Upper lobe of left lung (tissue), 6 donors: Measurements from ENCODE around the gene ISL2. TPM values are rescaled to one million over a fixed set of nuclear protein-coding genes. Genes with fewer than 3 reads are reported as not detected.

Experiments
- ATAC-seq, 2 donors: fragments of 200-7000 bp; cut with Tn5 transposase; one replicate each; pipeline ENCODE4 v1.9.1; 2022; ENCODE audit warnings: mild to moderate bottlenecking in 2 of 2, moderate library complexity in 2 of 2; ENCODE audit not compliant: low FRiP score in 2 of 2
- DNase-seq, 2 donors: peaks; one replicate each; pipeline ENCODE4 v3.0.0-alpha.2; 2019 to 2020
- H3K27ac ChIP-seq, 4 donors: fragments of 200-600 bp; sonication (generic); one replicate each; pipeline ENCODE4 v1.5.1; 2016 to 2019
- H3K27me3 ChIP-seq, 4 donors: fragments of 200-600 bp; sonication (generic); one replicate each; pipeline ENCODE4 v1.5.1; 2017 to 2019
- H3K36me3 ChIP-seq, 4 donors: fragments of 200-600 bp; sonication (generic); one replicate each; pipeline ENCODE4 v1.5.1; 2016 to 2019
- H3K4me1 ChIP-seq, 4 donors: fragments of 200-600 bp; sonication (generic); one replicate each; pipeline ENCODE4 v1.5.1; 2018 to 2019
- H3K4me3 ChIP-seq, 4 donors: fragments of 200-600 bp; sonication (generic); one replicate each; pipeline ENCODE4 v1.5.1; 2017 to 2019; ENCODE audit warnings: mild to moderate bottlenecking in 2 of 4, moderate library complexity in 1 of 4
- H3K9me3 ChIP-seq, 4 donors: fragments of 200-600 bp; sonication (generic); one replicate each; pipeline ENCODE4 v1.5.1; 2018 to 2019
- CTCF ChIP-seq, 6 experiments: fragments of 450-650 bp in 4 of 6; fragments of 200-600 bp in 2 of 6; sonication (generic) in 2 of 6; IDR thresholded peaks; one replicate each; pipeline ENCODE4 v1.5.1; 2016 to 2019; ENCODE audit warnings: antibody characterized with exemption in 6 of 6
- EP300 ChIP-seq, 4 donors: sonication (generic); formaldehyde crosslinking; IDR thresholded peaks; one replicate each; pipeline ENCODE4 v1.5.1; 2017; ENCODE audit warnings: antibody characterized with exemption in 4 of 4, control low read depth in 2 of 4
- POLR2A ChIP-seq, 4 donors: fragments of 450-650 bp; IDR thresholded peaks; one replicate each; pipeline ENCODE4 v1.5.1; 2016 to 2017; ENCODE audit warnings: antibody characterized with exemption in 4 of 4, mild to moderate bottlenecking in 2 of 4
- POLR2AphosphoS5 ChIP-seq, 2 donors: sonication (generic); formaldehyde crosslinking; IDR thresholded peaks; one replicate each; pipeline ENCODE4 v1.5.1; 2017; ENCODE audit warnings: antibody characterized with exemption in 2 of 2
- WGBS, 2 donors: methylation state at CpG; one replicate each; pipeline ENCODE4 v1.1.5; 2017 to 2018; 5-methylcytosine and 5-hydroxymethylcytosine counted together
- total RNA-seq, 6 donors: library from RNA; depleted of rRNA in 4 of 6; stranded (reverse); fragments of >200 nt in 4 of 6; gene quantifications; one replicate each; pipeline versions ENCODE4 v1.1.0 to v1.2.1, GENCODE V29; 2016 to 2021
- donor health status: DM: no; HTN: no; CAD: no; lungs with moderate emphysema.
- donor health status: DM: no; HTN: yes; CAD: no; lungs with severe emphysema.

ISL2 gene
- total RNA-seq, 6 donors from 2014 or later: 0.34 to 1.8 (median 0.47) TPM; not detected in 2

DNA sequence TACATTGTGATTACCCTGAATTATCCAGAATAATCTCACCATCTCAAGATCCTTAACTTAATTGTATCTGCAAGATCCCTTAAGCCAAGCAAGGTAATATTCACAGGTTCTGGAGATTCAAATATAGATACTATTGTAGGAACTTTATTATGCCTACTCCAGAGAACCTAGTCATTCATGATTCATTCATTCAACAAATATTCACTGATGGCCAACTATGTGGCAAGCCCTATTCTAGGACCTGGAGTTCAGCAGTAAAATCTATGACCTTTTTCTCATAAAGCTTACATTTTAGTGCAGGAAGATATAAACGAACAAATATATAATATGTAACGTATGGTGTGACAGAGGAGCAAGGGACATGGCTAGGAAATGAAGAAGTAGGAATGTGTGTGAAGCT, 49.6 kb downstream of the ISL2 start:
- no peaks in the 10 kb centered on the region for H3K27me3 ChIP-seq
- H3K4me3 ChIP-seq: no peak overlapping the region
- H3K9me3 ChIP-seq: no peaks in the 10 kb centered on the region
- H3K27ac ChIP-seq: no peak overlapping the region
- 96 to 98% methylated on average over 2 of the region's 2 CpGs for WGBS, 2 donors
- DNase-seq: no peak
- no peaks in the 10 kb centered on the region for H3K4me1 ChIP-seq
- H3K36me3 ChIP-seq: peaks cover 0 to 2% (median 0%) of the 10 kb centered on the region in 4 donors
- ATAC-seq: no peak
- no peak for TF ChIP-seq CTCF (IDR thresholded peaks at IDR 0.05)
- TF ChIP-seq EP300 (IDR thresholded peaks at IDR 0.05): no peak
- TF ChIP-seq POLR2AphosphoS5 (IDR thresholded peaks at IDR 0.05): no peak
- TF ChIP-seq POLR2A (IDR thresholded peaks at IDR 0.05): no peak

GRCh38 chr15:76386926-76387325, 50.4 kb downstream of the ISL2 start:
- Histone ChIP-seq H3K36me3 (no peaks in the 10 kb centered on the region), H3K9me3 (no peaks in the 10 kb centered on the region), H3K27ac (no peak overlapping the region), H3K27me3 (no peaks in the 10 kb centered on the region), H3K4me1 (no peaks in the 10 kb centered on the region), H3K4me3 (no peak overlapping the region)
- DNase-seq: no peak
- ATAC-seq: no peak
- TF ChIP-seq EP300 (IDR thresholded peaks at IDR 0.05) (no peak), POLR2A (IDR thresholded peaks at IDR 0.05) (no peak), POLR2AphosphoS5 (IDR thresholded peaks at IDR 0.05) (no peak), CTCF (IDR thresholded peaks at IDR 0.05) (no peak)
- WGBS, 2 donors: 83 to 88% methylated on average over 2 of the region's 2 CpGs

DNA sequence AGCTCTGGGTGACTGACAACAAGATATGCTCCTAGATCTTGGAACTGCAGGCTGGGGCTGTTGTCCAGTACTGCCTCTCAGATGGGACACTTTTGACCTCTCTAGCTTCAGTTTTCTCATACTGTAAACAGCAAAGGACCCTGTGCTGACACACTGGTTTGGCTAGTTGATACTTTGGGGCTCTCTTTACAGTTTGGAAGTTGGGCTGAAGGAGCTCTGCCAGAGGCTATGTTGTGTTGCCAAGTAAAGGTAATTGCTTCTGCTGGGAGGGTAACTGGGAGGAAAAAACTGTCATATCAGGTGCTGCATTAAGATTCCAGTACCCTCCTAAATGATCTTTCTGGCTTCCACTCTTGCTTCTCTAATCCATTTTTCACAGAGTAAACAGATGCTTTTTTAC, 54.0 kb downstream of the ISL2 start:
- Histone ChIP-seq H3K9me3 (no peaks in the 10 kb centered on the region), H3K27me3 (no peaks in the 10 kb centered on the region), H3K36me3 (no peaks in the 10 kb centered on the region), H3K4me1 (no peaks in the 10 kb centered on the region), H3K4me3 (no peak overlapping the region), H3K27ac (no peak overlapping the region)
- TF ChIP-seq EP300 (IDR thresholded peaks at IDR 0.05) (no peak), POLR2A (IDR thresholded peaks at IDR 0.05) (no peak), CTCF (IDR thresholded peaks at IDR 0.05) (no peak), POLR2AphosphoS5 (IDR thresholded peaks at IDR 0.05) (no peak)
- no peak for ATAC-seq
- no peak for DNase-seq

- no peaks in the 10 kb centered on the region for H3K4me1 ChIP-seq
- no peak overlapping the region for H3K4me3 ChIP-seq
- no peak for TF ChIP-seq POLR2A (IDR thresholded peaks at IDR 0.05)
- no peak for TF ChIP-seq CTCF (IDR thresholded peaks at IDR 0.05)
- no peak for TF ChIP-seq EP300 (IDR thresholded peaks at IDR 0.05)
- no peak for TF ChIP-seq POLR2AphosphoS5 (IDR thresholded peaks at IDR 0.05)
- no peak overlapping the region for H3K27ac ChIP-seq
- 76 to 90% methylated on average over 3 of the region's 3 CpGs for WGBS, 2 donors
- H3K9me3 ChIP-seq: no peaks in the 10 kb centered on the region
- H3K27me3 ChIP-seq: no peaks in the 10 kb centered on the region
- no peaks in the 10 kb centered on the region for H3K36me3 ChIP-seq
- ATAC-seq: no peak
- no peak for DNase-seq
Observed at GRCh38 chr15:76391309-76391708, 54.7 kb downstream of the ISL2 start.

- ATAC-seq (no peak), DNase-seq (no peak)
- Histone ChIP-seq H3K27ac (no peak overlapping the region), H3K9me3 (no peaks in the 10 kb centered on the region), H3K4me3 (no peak overlapping the region), H3K36me3 (no peaks in the 10 kb centered on the region), H3K27me3 (no peaks in the 10 kb centered on the region), H3K4me1 (no peaks in the 10 kb centered on the region)
- TF ChIP-seq POLR2AphosphoS5 (IDR thresholded peaks at IDR 0.05) (no peak), CTCF (IDR thresholded peaks at IDR 0.05) (no peak), POLR2A (IDR thresholded peaks at IDR 0.05) (no peak), EP300 (IDR thresholded peaks at IDR 0.05) (no peak)
Observed at GRCh38 chr15:76391847-76392246, 55.3 kb downstream of the ISL2 start.
